H1 (cell line): ENCODE results near the gene RERE.

Experiments
- EP300 ChIP-seq, 2 experiments: IDR thresholded peaks; 1 replicate in 1 of 2; 2 replicates in 1 of 2; pipeline ENCODE4 v1.6.1; 2011 to 2012; ENCODE audit warnings: low read depth in 2 of 2, low read length in 2 of 2, mild to moderate bottlenecking in 2 of 2, borderline replicate concordance in 1 of 2, inconsistent platforms in 1 of 2, moderate library complexity in 1 of 2
- POLR2A ChIP-seq, 2 experiments: IDR thresholded peaks; 1 replicate in 1 of 2; 2 replicates in 1 of 2; pipeline ENCODE4 v1.6.1; 2011; ENCODE audit warnings: low read depth in 2 of 2, low read length in 2 of 2, mild to moderate bottlenecking in 2 of 2; ENCODE audit errors: control extremely low read depth in 1 of 2
- POLR2AphosphoS5 ChIP-seq: IDR thresholded peaks from 2 replicates; pipeline ENCODE4 v1.6.1; 2011; ENCODE audit warnings: low read depth, low read length
- RAD21 ChIP-seq, 2 experiments: IDR thresholded peaks in 1 of 2; conservative IDR thresholded peaks in 1 of 2; 2 replicates each; pipeline ENCODE4 v1.6.1; 2011; ENCODE audit warnings: low read depth in 2 of 2, low read length in 2 of 2, improper control_type of control experiment in 1 of 2, inconsistent platforms in 1 of 2, mild to moderate bottlenecking in 1 of 2, moderate library complexity in 1 of 2
- TBP ChIP-seq: IDR thresholded peaks from 2 replicates; pipeline ENCODE4 v1.6.1; 2011; ENCODE audit warnings: low read depth, low read length, improper control_type of control experiment
- TCF12 ChIP-seq: IDR thresholded peaks from 2 replicates; pipeline ENCODE4 v1.6.1; 2011; ENCODE audit warnings: low read depth, mild to moderate bottlenecking, low read length
- TF ChIP-seq, protein P1 (sequence below), 3 experiments: IDR thresholded peaks; 1 replicate in 2 of 3; 2 replicates in 1 of 3; pipeline versions ENCODE4 v1.5.1 to v1.6.1; 2011; ENCODE audit warnings: low read length in 3 of 3, mild to moderate bottlenecking in 3 of 3, inconsistent platforms in 2 of 3, low read depth in 1 of 3, moderate library complexity in 1 of 3; ENCODE audit not compliant: insufficient read depth in 1 of 3; ENCODE audit errors: control extremely low read depth in 1 of 3
- TF ChIP-seq, protein P2 (sequence below): IDR thresholded peaks from 2 replicates; pipeline ENCODE4 v1.6.1; 2012; ENCODE audit warnings: inconsistent platforms

DNA sequence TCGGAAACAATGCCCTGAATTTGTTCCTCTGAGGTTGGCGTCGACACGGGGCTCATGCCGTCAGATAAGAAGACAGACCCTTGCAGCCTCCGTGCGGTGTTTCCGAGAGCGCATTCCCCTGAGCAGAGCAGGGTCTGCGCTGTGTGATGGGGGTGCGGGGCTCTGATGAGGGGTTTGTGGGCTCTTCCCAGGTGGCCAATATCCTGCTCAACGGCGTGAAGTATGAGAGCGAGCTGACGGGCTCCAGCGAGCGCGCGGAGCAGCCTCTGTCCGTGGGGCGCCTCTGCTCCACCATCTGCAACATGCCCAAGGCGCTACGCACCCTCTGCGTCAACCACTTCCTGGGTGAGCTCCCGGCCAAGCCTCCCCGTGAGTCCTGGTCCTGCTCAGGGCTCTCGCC lies 482.2 kb downstream of the RERE start:
- TF ChIP-seq, protein P1, sequence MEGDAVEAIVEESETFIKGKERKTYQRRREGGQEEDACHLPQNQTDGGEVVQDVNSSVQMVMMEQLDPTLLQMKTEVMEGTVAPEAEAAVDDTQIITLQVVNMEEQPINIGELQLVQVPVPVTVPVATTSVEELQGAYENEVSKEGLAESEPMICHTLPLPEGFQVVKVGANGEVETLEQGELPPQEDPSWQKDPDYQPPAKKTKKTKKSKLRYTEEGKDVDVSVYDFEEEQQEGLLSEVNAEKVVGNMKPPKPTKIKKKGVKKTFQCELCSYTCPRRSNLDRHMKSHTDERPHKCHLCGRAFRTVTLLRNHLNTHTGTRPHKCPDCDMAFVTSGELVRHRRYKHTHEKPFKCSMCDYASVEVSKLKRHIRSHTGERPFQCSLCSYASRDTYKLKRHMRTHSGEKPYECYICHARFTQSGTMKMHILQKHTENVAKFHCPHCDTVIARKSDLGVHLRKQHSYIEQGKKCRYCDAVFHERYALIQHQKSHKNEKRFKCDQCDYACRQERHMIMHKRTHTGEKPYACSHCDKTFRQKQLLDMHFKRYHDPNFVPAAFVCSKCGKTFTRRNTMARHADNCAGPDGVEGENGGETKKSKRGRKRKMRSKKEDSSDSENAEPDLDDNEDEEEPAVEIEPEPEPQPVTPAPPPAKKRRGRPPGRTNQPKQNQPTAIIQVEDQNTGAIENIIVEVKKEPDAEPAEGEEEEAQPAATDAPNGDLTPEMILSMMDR (IDR thresholded peaks at IDR 0.05; ENCODE audit: control extremely low read depth in 1 of 3, insufficient read depth in 1 of 3, low read depth in 1 of 3, low read length in 3 of 3) = no peak
- TF ChIP-seq TCF12 (no peak), EP300 (IDR thresholded peaks at IDR 0.05; ENCODE audit: borderline replicate concordance in 1 of 2, low read depth in 2 of 2, low read length in 2 of 2) (no peak), POLR2AphosphoS5 (no peak), RAD21 (IDR thresholded peaks at IDR 0.05 in 1 of 2, conservative IDR thresholded peaks at IDR 0.05 in 1 of 2; ENCODE audit: low read depth in 2 of 2, low read length in 2 of 2) (no peak), TBP (no peak), POLR2A (IDR thresholded peaks at IDR 0.05; ENCODE audit: control extremely low read depth in 1 of 2, low read depth in 2 of 2, low read length in 2 of 2) (no peak)
- TF ChIP-seq, protein P2, sequence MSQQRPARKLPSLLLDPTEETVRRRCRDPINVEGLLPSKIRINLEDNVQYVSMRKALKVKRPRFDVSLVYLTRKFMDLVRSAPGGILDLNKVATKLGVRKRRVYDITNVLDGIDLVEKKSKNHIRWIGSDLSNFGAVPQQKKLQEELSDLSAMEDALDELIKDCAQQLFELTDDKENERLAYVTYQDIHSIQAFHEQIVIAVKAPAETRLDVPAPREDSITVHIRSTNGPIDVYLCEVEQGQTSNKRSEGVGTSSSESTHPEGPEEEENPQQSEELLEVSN = no peak
